Measurements from ENCODE around the gene MED12L. TPM values are rescaled to one million over a fixed set of nuclear protein-coding genes. Genes with fewer than 3 reads are reported as not detected.
A peak's percentile ranks its signal among the peaks of the same experiment; 100 is the strongest.

The MED12L gene
- total RNA-seq, 1 donor from 2014 or later = 1.4 TPM

DNA sequence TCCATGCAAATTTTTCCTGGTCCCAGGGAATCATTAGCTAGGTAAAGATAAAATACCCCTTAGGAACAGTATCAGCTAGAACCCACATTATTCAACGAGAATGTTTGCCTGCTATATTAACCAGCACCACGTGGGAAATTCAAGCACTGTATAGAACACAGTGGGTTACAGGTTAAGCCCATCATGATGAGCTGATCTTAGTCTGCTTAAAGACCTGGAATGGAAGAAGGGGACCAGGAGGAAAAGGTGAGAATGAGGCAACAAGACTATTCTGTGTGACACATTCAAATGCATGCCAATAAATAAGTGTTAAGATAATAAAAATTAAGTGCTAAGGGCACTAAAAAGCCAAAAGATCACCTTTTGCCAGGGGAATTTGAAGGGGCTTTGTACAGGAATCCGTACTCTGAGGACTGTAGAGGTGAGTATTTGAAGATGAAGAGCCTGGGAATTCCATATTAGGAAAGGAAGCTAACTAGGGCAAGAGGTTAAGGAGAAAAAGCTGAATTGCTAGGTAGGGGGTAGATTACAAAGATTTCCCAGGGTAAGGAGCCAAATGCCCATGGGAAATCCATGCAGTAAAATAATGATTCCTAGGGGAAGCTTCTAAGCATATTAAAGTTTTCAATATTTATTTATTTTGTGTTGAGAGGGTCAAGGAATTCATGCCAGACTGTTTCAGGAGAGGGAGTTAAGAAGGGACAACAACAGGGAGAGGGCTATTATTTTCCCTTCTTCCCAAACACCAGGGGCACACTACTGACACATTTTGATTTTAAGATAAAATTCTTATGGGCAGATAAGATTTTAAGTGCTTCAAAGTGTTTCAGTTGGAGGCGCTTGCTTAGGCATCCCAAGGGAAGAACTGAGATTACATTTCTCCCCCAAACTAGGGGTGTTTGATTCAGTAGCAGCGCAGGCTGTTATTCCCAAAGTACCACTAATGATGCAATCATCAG is 2.3 kb upstream of the MED12L start:
- Mint-ChIP-seq H3K36me3 (ENCODE audit: unreplicated experiment) (no peaks in the 10 kb centered on the region), H3K4me3 (ENCODE audit: unreplicated experiment) (no peak overlapping the region), H3K27ac (ENCODE audit: unreplicated experiment) (no peak overlapping the region), H3K27me3 (ENCODE audit: unreplicated experiment) (peaks cover 64% of the 10 kb centered on the region), H3K4me1 (ENCODE audit: unreplicated experiment) (peaks cover 6% of the 10 kb centered on the region), H3K9me3 (ENCODE audit: unreplicated experiment) (no peaks in the 10 kb centered on the region)
- no peak for DNase-seq (ENCODE audit: extremely low spot score, unreplicated experiment)
- TF ChIP-seq, protein P1, sequence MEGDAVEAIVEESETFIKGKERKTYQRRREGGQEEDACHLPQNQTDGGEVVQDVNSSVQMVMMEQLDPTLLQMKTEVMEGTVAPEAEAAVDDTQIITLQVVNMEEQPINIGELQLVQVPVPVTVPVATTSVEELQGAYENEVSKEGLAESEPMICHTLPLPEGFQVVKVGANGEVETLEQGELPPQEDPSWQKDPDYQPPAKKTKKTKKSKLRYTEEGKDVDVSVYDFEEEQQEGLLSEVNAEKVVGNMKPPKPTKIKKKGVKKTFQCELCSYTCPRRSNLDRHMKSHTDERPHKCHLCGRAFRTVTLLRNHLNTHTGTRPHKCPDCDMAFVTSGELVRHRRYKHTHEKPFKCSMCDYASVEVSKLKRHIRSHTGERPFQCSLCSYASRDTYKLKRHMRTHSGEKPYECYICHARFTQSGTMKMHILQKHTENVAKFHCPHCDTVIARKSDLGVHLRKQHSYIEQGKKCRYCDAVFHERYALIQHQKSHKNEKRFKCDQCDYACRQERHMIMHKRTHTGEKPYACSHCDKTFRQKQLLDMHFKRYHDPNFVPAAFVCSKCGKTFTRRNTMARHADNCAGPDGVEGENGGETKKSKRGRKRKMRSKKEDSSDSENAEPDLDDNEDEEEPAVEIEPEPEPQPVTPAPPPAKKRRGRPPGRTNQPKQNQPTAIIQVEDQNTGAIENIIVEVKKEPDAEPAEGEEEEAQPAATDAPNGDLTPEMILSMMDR (IDR thresholded peaks at IDR 0.05) = no peak

DNA sequence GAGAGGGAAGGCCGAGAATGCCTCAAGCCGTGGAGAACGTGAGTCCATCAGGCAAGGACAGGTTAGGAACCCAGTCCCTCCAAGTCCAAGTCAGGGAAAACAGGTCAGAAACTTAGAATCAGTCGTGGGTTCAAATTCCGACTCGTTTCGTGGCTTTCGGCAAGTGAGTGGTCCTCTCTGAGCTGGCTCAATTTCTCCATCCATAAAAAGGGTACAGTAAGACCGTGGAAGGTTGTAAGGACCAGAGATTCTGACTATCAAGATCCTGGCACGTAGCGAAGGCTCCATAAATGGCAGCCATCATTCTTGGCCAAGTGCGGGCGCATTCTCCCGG is 604 bp upstream of the MED12L start:
- Mint-ChIP-seq H3K27ac (ENCODE audit: unreplicated experiment) (no peak overlapping the region), H3K27me3 (ENCODE audit: unreplicated experiment) (peaks cover 50% of the 10 kb centered on the region), H3K4me3 (ENCODE audit: unreplicated experiment) (peak overlapping the region; percentile 67), H3K9me3 (ENCODE audit: unreplicated experiment) (no peaks in the 10 kb centered on the region), H3K4me1 (ENCODE audit: unreplicated experiment) (peaks cover 6% of the 10 kb centered on the region), H3K36me3 (ENCODE audit: unreplicated experiment) (no peaks in the 10 kb centered on the region)
- TF ChIP-seq, protein P1 (IDR thresholded peaks at IDR 0.05) = no peak
- DNase-seq (ENCODE audit: extremely low spot score, unreplicated experiment) = peak; percentile 40

DNA sequence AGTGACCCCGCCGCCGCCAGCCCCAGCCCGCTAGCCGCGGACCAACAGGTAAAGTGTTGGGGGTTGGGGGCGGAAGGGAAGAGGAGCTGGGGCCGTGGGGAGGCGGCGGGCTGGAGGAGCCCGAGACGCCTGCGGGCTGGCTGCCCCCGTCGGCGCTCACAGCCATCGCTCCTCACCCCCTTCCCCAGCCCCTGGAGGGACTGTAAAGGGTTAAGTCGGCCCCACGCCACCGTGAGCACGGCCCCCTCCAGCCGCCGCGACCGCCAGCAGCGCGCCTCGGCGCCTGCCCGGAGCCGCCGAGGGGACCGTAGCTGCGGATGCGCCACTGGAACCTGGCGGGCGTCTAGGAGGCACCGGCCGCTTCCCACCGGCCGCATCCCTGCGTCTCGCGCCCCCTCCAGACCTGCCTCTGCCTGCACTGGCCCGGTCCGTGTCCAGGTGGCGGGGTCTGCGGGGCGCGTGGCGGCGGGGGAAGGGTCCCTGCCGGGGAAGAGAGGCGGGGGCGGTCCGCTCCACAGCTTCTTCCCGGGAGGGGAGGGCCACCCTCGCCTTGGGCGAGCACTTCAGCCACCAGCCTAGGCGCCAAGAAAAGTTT is 522 bp downstream of the MED12L start:
- Mint-ChIP-seq H3K4me1 (ENCODE audit: unreplicated experiment) (peaks cover 6% of the 10 kb centered on the region), H3K9me3 (ENCODE audit: unreplicated experiment) (no peaks in the 10 kb centered on the region), H3K27me3 (ENCODE audit: unreplicated experiment) (peaks cover 39% of the 10 kb centered on the region), H3K4me3 (ENCODE audit: unreplicated experiment) (peak overlapping the region; percentile 84), H3K36me3 (ENCODE audit: unreplicated experiment) (no peaks in the 10 kb centered on the region), H3K27ac (ENCODE audit: unreplicated experiment) (no peak overlapping the region)
- no peak for DNase-seq (ENCODE audit: extremely low spot score, unreplicated experiment)
- TF ChIP-seq, protein P1 (IDR thresholded peaks at IDR 0.05) = no peak

DNA sequence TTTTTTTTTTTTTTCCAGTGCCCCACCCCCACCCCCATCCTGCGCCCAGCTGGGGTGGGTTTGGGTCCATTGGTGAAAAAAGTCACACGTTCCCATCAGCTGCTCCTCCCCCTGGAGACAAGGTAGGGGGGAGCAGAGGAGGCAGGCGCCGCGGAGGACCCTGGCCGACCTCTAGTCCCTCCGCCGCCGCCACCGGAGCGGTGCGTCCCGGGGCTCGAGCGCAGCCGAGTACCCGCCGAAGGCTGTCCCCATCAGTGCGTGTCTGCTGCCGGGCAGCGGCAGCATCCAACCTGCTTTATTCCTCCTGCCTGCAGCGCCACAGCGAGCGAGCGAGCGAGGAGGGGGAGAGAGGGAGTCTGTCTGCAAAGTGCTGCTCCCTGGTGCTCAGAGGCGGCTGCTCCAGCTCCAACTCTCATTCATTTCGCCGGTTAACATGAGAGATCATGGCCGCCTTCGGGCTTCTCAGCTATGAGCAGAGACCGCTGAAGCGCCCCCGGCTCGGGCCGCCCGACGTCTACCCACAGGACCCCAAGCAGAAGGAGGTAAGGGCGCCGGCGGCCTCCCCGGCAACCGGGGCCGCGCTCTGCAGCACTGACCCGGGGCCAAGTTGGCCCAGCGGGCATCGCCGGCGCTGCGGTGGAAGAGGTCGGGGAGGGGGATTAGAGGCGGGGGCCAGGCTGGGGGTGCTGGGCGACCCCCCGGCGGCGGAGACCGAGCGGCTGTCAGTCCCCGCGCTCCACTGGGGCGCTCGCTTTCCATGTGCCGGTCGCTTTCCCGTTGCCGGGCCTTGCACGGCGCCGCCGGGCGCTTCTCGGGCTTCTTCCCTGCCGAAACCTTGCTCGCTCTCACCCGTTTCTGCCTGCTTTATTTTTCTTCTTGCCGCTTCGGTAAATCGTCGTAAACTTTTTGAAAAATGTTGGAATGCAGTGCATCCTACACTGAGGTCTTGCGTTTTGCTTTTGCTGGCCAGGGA is 1.3 kb downstream of the MED12L start:
- H3K36me3 Mint-ChIP-seq (ENCODE audit: unreplicated experiment) = no peaks in the 10 kb centered on the region
- no peaks in the 10 kb centered on the region for H3K9me3 Mint-ChIP-seq (ENCODE audit: unreplicated experiment)
- peak; percentile 91 for DNase-seq (ENCODE audit: extremely low spot score, unreplicated experiment)
- H3K4me1 Mint-ChIP-seq (ENCODE audit: unreplicated experiment) = peaks cover 6% of the 10 kb centered on the region
- peak overlapping the region; percentile 84 for H3K4me3 Mint-ChIP-seq (ENCODE audit: unreplicated experiment)
- H3K27ac Mint-ChIP-seq (ENCODE audit: unreplicated experiment) = no peak overlapping the region
- H3K27me3 Mint-ChIP-seq (ENCODE audit: unreplicated experiment) = peaks cover 34% of the 10 kb centered on the region
- TF ChIP-seq, protein P1 (IDR thresholded peaks at IDR 0.05) = peak; percentile 73
